Colonic mucosa (tissue), 4 donors: ENCODE measurements around the gene COL11A2. TPM values are rescaled to one million over a fixed set of nuclear protein-coding genes. Genes with fewer than 3 reads are reported as not detected.

Source experiments
- DNase-seq: peaks from one replicate; pipeline ENCODE4 v3.0.0-alpha.2; 2020
- H3K27ac ChIP-seq: fragments of 200-600 bp; one replicate; pipeline ENCODE4 v1.8.0; 2021
- H3K27me3 ChIP-seq: fragments of 200-600 bp; one replicate; pipeline ENCODE4 v1.8.0; 2021
- H3K36me3 ChIP-seq: fragments of 200-600 bp; one replicate; pipeline ENCODE4 v1.8.0; 2021
- H3K4me1 ChIP-seq: fragments of 200-600 bp; one replicate; pipeline ENCODE4 v1.8.0; 2021; ENCODE audit warnings: mild to moderate bottlenecking
- H3K4me3 ChIP-seq: fragments of 200-600 bp; one replicate; pipeline ENCODE4 v1.8.0; 2021
- H3K9ac ChIP-seq, 2 donors: one replicate each; pipeline ENCODE4 v1.7.0; 2013; ENCODE audit warnings: control low read depth in 2 of 2, low read depth in 2 of 2, low read length in 2 of 2
- H3K9me3 ChIP-seq: fragments of 200-600 bp; one replicate; pipeline ENCODE4 v1.8.0; 2021
- intact Hi-C: fragments of 100-400 bp; cut with DNase I; formaldehyde crosslinking; loops from one replicate; pipeline ENCODE4 v1.14.1; 2022
- total RNA-seq, 2 donors: library from RNA; stranded (reverse); fragmentation: NEBNext Ultra II Directional in 1 of 2; extraction: Animal tissue kit (Norgen Biotek cat#: 25700) in 1 of 2; gene quantifications; one replicate each; pipeline ENCODE4 v1.2.1, GENCODE V29; 2021
- TF ChIP-seq, protein P1 (sequence below): fragments of 200-600 bp; IDR thresholded peaks from one replicate; pipeline ENCODE4 v1.8.0; 2022; ENCODE audit warnings: antibody characterized with exemption, mild to moderate bottlenecking
- donor health status: healthy.
- donor health status: DM: no; HTN: no; CAD: no.
- donor health status: DM: no; HTN: no; CAD: no.

COL11A2 gene
- total RNA-seq, 2 donors from 2014 or later, result 0.13 to 0.44 TPM

DNA sequence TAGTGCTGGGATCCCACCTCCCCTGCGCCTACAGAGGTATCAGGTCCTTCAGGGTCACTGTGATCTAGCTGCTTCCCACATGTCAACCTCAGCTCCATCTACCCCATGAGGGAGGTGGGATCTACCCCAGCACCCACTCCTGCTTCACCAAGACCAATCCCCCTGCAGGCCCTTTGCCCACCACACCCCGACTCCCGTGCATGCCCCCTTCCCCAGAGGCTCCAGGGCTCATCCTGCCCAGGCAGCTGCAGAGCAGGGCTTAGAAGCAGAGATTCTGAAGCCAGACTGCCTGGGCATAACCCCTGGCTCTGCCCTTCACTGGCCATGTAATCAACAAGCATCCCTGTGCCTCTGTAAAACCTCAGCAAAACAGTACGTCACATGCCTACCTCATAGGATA lies 17.5 kb downstream of the COL11A2 start:
- Histone ChIP-seq H3K4me1 (no peaks in the 10 kb centered on the region), H3K27me3 (no peaks in the 10 kb centered on the region)

DNA sequence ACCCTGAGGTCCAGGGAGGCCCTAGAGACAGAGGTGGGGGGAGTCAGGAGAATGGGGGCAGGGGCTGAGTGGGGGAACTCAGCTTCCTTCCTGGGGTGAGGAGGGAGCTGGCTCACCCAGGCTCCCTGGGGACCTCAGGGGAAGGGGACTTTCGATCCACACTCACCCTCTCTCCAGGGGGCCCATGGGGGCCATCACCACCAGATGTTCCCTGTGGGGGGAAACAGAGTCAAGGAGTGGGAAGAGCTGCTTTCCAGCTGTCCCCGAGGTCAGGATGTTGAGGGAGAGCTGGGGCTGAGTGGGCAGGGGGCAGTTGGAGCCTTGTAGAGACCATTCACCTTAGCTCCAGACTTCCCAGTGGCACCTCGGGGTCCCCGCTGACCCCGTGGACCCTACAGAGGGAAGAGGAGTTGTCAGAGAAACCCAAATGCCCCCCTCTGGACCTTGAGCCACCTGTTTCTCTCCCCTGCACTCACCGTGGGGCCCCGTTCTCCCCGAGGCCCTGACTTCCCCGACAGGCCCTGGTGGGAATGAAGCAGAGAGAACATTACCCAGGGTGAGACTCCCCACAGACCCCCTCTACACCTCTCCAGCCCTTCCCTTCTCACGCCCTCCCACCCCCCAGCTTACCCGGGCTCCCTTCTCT lies 18.6 kb downstream of the COL11A2 start:
- H3K27ac ChIP-seq, result no peak overlapping the region
- TF ChIP-seq, protein P1, sequence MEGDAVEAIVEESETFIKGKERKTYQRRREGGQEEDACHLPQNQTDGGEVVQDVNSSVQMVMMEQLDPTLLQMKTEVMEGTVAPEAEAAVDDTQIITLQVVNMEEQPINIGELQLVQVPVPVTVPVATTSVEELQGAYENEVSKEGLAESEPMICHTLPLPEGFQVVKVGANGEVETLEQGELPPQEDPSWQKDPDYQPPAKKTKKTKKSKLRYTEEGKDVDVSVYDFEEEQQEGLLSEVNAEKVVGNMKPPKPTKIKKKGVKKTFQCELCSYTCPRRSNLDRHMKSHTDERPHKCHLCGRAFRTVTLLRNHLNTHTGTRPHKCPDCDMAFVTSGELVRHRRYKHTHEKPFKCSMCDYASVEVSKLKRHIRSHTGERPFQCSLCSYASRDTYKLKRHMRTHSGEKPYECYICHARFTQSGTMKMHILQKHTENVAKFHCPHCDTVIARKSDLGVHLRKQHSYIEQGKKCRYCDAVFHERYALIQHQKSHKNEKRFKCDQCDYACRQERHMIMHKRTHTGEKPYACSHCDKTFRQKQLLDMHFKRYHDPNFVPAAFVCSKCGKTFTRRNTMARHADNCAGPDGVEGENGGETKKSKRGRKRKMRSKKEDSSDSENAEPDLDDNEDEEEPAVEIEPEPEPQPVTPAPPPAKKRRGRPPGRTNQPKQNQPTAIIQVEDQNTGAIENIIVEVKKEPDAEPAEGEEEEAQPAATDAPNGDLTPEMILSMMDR, result no peak
- H3K9ac ChIP-seq, result no peak overlapping the region
- H3K4me3 ChIP-seq, result no peak overlapping the region
- intact Hi-C loops, result no loop called here
- no peaks in the 10 kb centered on the region for H3K27me3 ChIP-seq
- H3K36me3 ChIP-seq, result no peaks in the 10 kb centered on the region
- no peaks in the 10 kb centered on the region for H3K4me1 ChIP-seq
- no peak for DNase-seq
- H3K9me3 ChIP-seq, result no peaks in the 10 kb centered on the region

More for the DNA sequence above, 17.5 kb downstream of the COL11A2 start:
- TF ChIP-seq, protein P1, result no peak
- Histone ChIP-seq H3K27ac (no peak overlapping the region), H3K36me3 (no peaks in the 10 kb centered on the region), H3K9ac (no peak overlapping the region), H3K9me3 (no peaks in the 10 kb centered on the region), H3K4me3 (no peak overlapping the region)
- intact Hi-C loops, result no loop called here
- DNase-seq, result no peak

DNA sequence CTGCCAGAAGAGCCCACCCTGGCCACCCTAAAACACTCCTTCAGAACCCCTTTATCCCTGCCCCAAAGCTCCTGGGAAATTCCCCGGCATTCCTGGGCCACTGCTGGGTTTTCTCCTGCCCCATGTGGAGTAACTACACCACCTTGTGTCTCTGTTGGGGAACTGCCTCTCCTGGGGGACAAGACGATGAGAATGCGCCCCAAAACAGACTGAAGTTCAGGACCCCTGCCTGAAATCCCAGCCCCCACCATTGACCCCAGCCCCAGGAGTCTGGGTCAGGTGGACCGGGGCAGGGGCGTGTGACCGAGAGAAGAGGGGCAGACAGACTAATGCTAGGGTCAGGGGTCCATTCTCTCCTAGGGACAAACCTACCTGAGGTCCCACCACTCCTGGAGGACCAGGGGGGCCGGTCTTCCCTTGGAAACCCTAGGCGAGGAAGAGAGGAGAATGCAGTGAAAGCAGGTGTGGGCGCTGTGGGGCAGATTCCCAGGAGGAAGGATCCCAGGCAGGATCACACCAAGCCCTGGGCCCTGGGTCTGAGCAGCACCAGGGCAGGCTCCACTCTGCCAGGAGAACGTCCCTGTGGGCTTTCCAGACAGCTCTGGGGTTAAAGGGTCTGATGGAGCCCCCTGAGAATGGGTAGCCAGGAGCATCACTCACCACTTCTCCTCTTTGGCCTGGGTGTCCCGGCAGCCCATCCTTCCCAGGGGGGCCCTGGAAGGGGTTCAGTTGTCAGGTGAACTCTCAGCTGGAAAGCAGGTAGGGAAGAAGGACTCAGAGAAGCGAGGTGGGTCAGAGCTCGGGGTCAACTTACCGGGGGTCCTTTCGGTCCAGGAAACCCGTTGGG lies 19.4 kb downstream of the COL11A2 start:
- Histone ChIP-seq H3K36me3 (no peaks in the 10 kb centered on the region), H3K4me3 (no peak overlapping the region), H3K27ac (no peak overlapping the region), H3K27me3 (no peaks in the 10 kb centered on the region), H3K9ac (no peak overlapping the region), H3K4me1 (no peaks in the 10 kb centered on the region), H3K9me3 (no peaks in the 10 kb centered on the region)
- DNase-seq, result no peak
- intact Hi-C loops, result no loop called here
- TF ChIP-seq, protein P1, result peak; percentile 50

DNA sequence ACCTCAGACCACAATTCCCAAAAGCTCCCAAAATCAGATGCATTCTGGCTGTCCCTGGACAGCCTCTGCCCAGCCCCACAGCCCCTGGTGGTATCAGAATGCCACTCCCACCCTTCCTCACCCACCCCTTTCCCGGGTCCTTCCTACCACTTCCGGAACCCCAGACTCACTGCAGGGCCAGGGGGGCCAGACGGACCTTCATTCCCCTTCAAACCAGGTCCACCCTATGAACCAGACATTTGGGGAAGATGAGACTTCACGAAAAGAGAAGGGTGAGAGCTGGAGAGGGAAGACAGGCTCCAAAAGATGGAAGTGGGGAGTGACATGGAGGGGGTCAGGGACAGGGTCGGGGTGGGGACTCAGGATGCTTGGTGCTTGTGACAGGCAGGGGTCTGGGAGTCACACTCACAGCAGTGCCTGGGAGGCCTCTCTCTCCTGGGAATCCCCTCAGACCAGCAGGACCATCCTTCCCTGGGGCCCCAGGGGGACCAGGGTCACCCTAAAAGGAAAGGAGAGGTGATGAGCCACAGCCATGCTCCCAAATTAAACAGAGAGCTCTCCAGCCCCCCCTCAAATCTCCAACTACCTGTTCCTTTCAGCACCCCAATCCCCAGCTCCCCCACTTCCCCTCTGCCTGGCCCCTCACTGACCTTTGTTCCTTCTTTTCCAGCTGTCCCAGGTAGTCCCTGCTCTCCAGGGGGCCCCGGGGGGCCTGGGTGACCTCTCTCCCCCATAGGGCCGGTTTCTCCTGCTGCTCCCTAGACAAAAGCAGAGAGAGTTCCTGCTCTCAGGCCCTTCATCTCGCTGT lies 20.2 kb downstream of the COL11A2 start:
- no peak overlapping the region for H3K27ac ChIP-seq
- DNase-seq, result no peak
- H3K4me3 ChIP-seq, result no peak overlapping the region
- no peak overlapping the region for H3K9ac ChIP-seq
- intact Hi-C loops, result no loop called here
- H3K27me3 ChIP-seq, result no peaks in the 10 kb centered on the region
- H3K36me3 ChIP-seq, result no peaks in the 10 kb centered on the region
- TF ChIP-seq, protein P1, result no peak
- H3K9me3 ChIP-seq, result no peaks in the 10 kb centered on the region
- no peaks in the 10 kb centered on the region for H3K4me1 ChIP-seq
